ENCODE results near the gene RPP30.

DNA sequence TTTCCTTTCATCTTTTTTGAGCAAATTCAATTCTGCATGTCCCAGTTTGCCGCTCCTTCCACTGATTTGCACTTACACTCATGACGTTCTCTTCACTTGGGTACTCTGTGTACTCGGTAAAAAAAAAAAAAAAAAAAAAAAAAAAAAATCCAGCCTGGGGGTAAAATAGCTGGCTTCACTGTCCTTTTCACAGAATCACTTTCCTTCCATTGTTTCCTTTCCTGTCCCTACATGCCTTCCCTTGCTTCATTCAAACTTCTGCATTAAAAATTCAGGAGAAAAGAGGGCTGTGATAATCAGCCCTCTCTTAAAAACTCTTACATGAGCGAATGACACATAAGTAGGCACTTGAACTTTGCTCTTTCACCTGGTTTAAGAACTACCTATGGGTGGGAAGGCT is 40.4 kb downstream of the RPP30 start:
- no peak for TF ChIP-seq CTCF (conservative IDR thresholded peaks at IDR 0.05; ENCODE audit: low read length)
- no peak for TF ChIP-seq EZH2phosphoT487 (IDR thresholded peaks at IDR 0.05; ENCODE audit: borderline replicate concordance)
